HepG2 (cell line): ENCODE measurements around the gene LYZL1. TPM values are rescaled to one million over a fixed set of nuclear protein-coding genes. Genes with fewer than 3 reads are reported as not detected.

ENCODE experiments used
- ARID3A ChIP-seq: IDR thresholded peaks from 2 replicates; pipeline ENCODE4 v1.6.1; 2012; ENCODE audit warnings: low read depth, low read length, improper control_type of control experiment
- ARNT ChIP-seq: fragments of 450-650 bp; IDR thresholded peaks from 2 replicates; pipeline ENCODE4 v1.6.1; 2017
- IKZF4 ChIP-seq: sonication (generic); formaldehyde crosslinking; IDR thresholded peaks from 2 replicates; pipeline ENCODE4 v1.5.1; 2020; ENCODE audit warnings: borderline replicate concordance, mild to moderate bottlenecking, low read depth, missing genetic modification reagents; ENCODE audit errors: not compliant biosample characterization
- MEF2D ChIP-seq: sonication (generic); formaldehyde crosslinking; IDR thresholded peaks from 2 replicates; pipeline ENCODE4 v1.5.1; 2020; ENCODE audit warnings: mild to moderate bottlenecking, missing genetic modification reagents
- NBN ChIP-seq: fragments of 450-650 bp; conservative IDR thresholded peaks from 2 replicates; pipeline ENCODE4 v1.6.1; 2017
- RFXAP ChIP-seq: sonication (generic); formaldehyde crosslinking; IDR thresholded peaks from 2 replicates; pipeline ENCODE4 v1.4.0; 2020; ENCODE audit warnings: missing genetic modification reagents, borderline replicate concordance
- SNAPC2 ChIP-seq: sonication (generic); formaldehyde crosslinking; IDR thresholded peaks from 2 replicates; pipeline ENCODE4 v1.8.1; 2022; ENCODE audit warnings: mild to moderate bottlenecking, missing genetic modification reagents
- TFDP2 ChIP-seq: sonication (generic); formaldehyde crosslinking; IDR thresholded peaks from 2 replicates; pipeline ENCODE4 v1.4.0; 2020; ENCODE audit warnings: missing genetic modification reagents
- TFE3 ChIP-seq: IDR thresholded peaks from 2 replicates; pipeline ENCODE4 v1.6.1; 2016
- ZBED4 ChIP-seq: sonication (generic); formaldehyde crosslinking; IDR thresholded peaks from 2 replicates; pipeline ENCODE4 v1.4.0; 2020; ENCODE audit warnings: missing genetic modification reagents, borderline replicate concordance
- ZBTB37 ChIP-seq: sonication (generic); formaldehyde crosslinking; IDR thresholded peaks from 2 replicates; pipeline ENCODE4 v1.4.0; 2020; ENCODE audit warnings: mild to moderate bottlenecking, missing genetic modification reagents
- ZFP36L1 ChIP-seq: sonication (generic); formaldehyde crosslinking; IDR thresholded peaks from 2 replicates; pipeline ENCODE4 v1.8.0; 2022; ENCODE audit warnings: mild to moderate bottlenecking, missing genetic modification reagents, moderate library complexity
- ZNF136 ChIP-seq: sonication (generic); formaldehyde crosslinking; IDR thresholded peaks from 2 replicates; pipeline ENCODE4 v1.8.1; 2022; ENCODE audit warnings: low read depth, mild to moderate bottlenecking, moderate library complexity, missing genetic modification reagents
- ZNF329 ChIP-seq: sonication (generic); formaldehyde crosslinking; IDR thresholded peaks from 2 replicates; pipeline ENCODE4 v1.9.0; 2021; ENCODE audit warnings: low read depth, mild to moderate bottlenecking, missing genetic modification reagents
- ZNF557 ChIP-seq: sonication (generic); formaldehyde crosslinking; IDR thresholded peaks from 2 replicates; pipeline ENCODE4 v1.4.0; 2020; ENCODE audit warnings: missing genetic modification reagents
- ZNF564 ChIP-seq: sonication (generic); formaldehyde crosslinking; IDR thresholded peaks from 2 replicates; pipeline ENCODE4 v1.8.1; 2023; ENCODE audit warnings: mild to moderate bottlenecking, missing genetic modification reagents
- ZNF569 ChIP-seq: sonication (generic); formaldehyde crosslinking; IDR thresholded peaks from 2 replicates; pipeline ENCODE4 v1.5.0; 2020; ENCODE audit warnings: mild to moderate bottlenecking, missing genetic modification reagents, moderate library complexity, borderline replicate concordance
- ZNF781 ChIP-seq: sonication (generic); formaldehyde crosslinking; IDR thresholded peaks from 2 replicates; pipeline ENCODE4 v1.5.1; 2020; ENCODE audit warnings: borderline replicate concordance, mild to moderate bottlenecking, missing genetic modification reagents; ENCODE audit errors: not compliant biosample characterization
- ZSCAN31 ChIP-seq: sonication (generic); formaldehyde crosslinking; IDR thresholded peaks from 2 replicates; pipeline ENCODE4 v1.5.0; 2020; ENCODE audit warnings: low read depth, mild to moderate bottlenecking, missing genetic modification reagents
- polyA plus RNA-seq, 8 experiments: library from polyadenylated mRNA; depleted of rRNA in 3 of 8; stranded (reverse) in 7 of 8; unstranded in 1 of 8; fragments of >200 nt; fragmentation: Illumina TruSeq in 4 of 8; extraction: Trizol in 4 of 8; gene quantifications; 2 replicates each; pipeline versions ENCODE4 v1.2.1 to v1.2.3, GENCODE V29; 2011 to 2016; ENCODE audit warnings: low read depth in 4 of 8, missing spikeins in 1 of 8, mixed read lengths in 1 of 8; ENCODE audit not compliant: insufficient read depth in 1 of 8
- total RNA-seq, 5 experiments: library from RNA; depleted of rRNA; stranded (reverse); fragments of >200 nt; fragmentation: Illumina TruSeq; extraction: Trizol; gene quantifications; 2 replicates each; pipeline ENCODE4 v1.2.3, GENCODE V29; 2016; ENCODE audit warnings: low read depth in 1 of 5

The LYZL1 gene
- total and polyA plus RNA-seq, 2 of the 13 experiments (the other 11 are each of a cell fraction or from before 2014, with no cell fraction given): not detected

- TF ChIP-seq ZBED4 (no peak), RFXAP (CRISPR knock-in tag) (no peak), ARNT (no peak), TFDP2 (CRISPR knock-in tag) (no peak), ZNF136 (CRISPR knock-in tag) (no peak), ZNF557 (no peak), SNAPC2 (CRISPR knock-in tag) (no peak), ZNF569 (CRISPR knock-in tag) (no peak), ZSCAN31 (no peak), ARID3A (peak; percentile 84), ZNF564 (CRISPR knock-in tag) (no peak), TFE3 (0 out of 2 replicates have a peak, but pooled peaks have one; percentile 61), ZFP36L1 (CRISPR knock-in tag) (no peak), ZNF329 (CRISPR knock-in tag) (no peak), NBN (no peak), IKZF4 (CRISPR knock-in tag) (no peak), ZBTB37 (CRISPR knock-in tag) (no peak), ZNF781 (no peak), MEF2D (CRISPR knock-in tag) (no peak)
These were observed 38.2 kb downstream of the LYZL1 start (continued) for GRCh38 chr10:29326886-29327745.
